GM06990 (cell line): ENCODE data around the gene SCAPER.

Source experiments
- DNase-seq: peaks from one replicate; pipeline ENCODE4 v3.0.0-alpha.2; 2011; ENCODE audit not compliant: insufficient read length; ENCODE audit errors: extremely low read depth
- H3K27me3 ChIP-seq: replicated peaks from 2 replicates; pipeline ENCODE4 v1.6.0; 2011; ENCODE audit warnings: low read length; ENCODE audit not compliant: control insufficient read depth, insufficient read depth
- H3K36me3 ChIP-seq: 2 replicates; pipeline ENCODE4 v1.5.1; 2011; ENCODE audit warnings: low read length; ENCODE audit not compliant: control insufficient read depth, insufficient read depth
- H3K4me3 ChIP-seq: replicated peaks from 2 replicates; pipeline ENCODE4 v1.5.1; 2011; ENCODE audit warnings: low read depth, mild to moderate bottlenecking, control low read depth, low read length
- TF ChIP-seq, protein P1 (sequence below): IDR thresholded peaks from 2 replicates; pipeline ENCODE4 v1.5.1; 2011; ENCODE audit warnings: low read length, control low read depth, mild to moderate bottlenecking, inconsistent platforms; ENCODE audit not compliant: insufficient read depth, poor library complexity, severe bottlenecking

The SCAPER gene

DNA sequence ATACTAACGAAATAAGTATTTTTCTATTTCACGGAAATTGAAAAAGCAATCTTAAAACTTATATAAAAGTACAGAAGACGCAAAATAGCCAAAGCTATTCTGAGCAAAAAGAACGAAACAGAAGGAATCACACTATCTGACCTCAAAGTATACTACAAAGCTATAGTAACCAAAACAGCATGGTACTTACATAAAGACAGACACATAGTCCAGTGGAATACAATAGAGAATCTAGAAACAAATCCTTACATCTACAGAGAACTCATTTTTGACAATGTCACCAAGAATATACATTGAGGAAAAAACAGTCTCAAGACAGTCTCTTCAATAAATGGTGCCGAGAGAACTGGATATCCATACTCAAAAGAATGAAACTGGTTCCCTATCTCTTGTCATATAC is 322.6 kb downstream of the SCAPER start:
- TF ChIP-seq, protein P1, sequence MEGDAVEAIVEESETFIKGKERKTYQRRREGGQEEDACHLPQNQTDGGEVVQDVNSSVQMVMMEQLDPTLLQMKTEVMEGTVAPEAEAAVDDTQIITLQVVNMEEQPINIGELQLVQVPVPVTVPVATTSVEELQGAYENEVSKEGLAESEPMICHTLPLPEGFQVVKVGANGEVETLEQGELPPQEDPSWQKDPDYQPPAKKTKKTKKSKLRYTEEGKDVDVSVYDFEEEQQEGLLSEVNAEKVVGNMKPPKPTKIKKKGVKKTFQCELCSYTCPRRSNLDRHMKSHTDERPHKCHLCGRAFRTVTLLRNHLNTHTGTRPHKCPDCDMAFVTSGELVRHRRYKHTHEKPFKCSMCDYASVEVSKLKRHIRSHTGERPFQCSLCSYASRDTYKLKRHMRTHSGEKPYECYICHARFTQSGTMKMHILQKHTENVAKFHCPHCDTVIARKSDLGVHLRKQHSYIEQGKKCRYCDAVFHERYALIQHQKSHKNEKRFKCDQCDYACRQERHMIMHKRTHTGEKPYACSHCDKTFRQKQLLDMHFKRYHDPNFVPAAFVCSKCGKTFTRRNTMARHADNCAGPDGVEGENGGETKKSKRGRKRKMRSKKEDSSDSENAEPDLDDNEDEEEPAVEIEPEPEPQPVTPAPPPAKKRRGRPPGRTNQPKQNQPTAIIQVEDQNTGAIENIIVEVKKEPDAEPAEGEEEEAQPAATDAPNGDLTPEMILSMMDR = no peak
- Histone ChIP-seq H3K4me3 (no peak overlapping the region), H3K27me3 (no peaks in the 10 kb centered on the region), H3K36me3 (no peaks in the 10 kb centered on the region)
- no peak for DNase-seq

DNA sequence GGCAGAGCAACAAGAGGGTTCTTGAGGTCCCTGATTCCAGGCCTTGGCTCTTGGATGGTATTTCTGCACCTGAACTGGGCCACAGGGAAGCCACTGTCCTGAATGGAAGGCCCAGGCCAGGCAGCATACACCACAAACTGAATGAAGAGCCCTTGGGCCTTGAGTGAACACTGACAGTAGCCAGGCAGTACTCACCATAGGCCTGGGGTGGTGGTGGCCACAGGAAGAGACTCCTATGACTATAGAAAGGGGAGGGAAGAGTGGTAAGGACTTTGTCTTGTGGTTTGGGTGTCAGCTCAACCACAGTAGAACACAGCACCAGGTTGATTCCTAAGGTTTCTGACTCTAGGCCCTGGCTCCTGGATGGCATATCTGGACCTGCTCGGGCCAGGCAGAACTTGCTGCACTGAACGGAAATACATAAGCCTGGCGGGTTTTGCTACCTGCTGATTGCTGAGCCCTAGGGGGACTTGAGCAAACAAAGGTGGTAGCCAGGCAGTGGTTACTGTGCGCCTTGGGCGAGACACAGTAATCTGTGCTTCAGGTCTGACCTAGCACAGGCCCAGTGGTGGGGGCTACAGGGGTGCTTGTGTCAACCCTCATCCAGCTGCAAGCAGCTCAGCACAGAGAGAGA is 327.1 kb downstream of the SCAPER start:
- TF ChIP-seq, protein P1 = no peak
- DNase-seq = no peak
- Histone ChIP-seq H3K36me3 (no peaks in the 10 kb centered on the region), H3K4me3 (no peak overlapping the region), H3K27me3 (no peaks in the 10 kb centered on the region)

DNA sequence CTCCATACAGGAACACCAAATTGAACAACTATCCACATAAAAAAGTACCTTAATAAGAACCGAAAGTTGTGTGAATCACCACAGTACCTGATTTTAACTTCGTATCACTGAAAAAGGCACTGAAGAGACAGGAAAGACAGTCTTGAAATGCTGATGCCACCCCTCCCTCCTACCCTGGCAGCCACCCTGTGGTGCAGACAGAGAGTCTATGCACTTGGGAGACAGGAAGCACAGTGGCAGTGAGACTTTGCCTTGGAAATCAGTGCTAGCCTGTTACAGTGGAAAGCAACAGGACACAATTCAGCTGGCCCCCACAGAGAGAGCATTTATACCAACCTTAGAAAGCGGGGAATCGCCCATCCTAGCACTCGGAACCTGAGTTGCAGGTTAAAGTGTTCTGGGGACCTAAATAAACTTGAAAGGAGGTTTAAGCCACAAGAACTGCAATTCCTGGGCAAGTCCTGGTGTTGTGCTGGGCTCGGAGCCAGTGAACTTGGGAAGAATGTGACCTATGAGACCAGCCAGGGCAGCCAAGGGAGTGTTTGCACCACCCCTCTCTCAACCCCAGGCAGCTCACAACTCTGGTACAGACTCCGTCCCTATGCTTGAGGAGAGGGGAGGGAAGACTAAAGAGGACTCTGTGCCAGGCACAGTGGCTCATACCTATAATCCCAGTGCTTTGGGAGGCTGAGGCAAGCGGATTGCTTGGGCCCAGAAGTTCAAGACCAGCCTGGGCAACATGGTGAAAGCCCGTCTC is 328.4 kb downstream of the SCAPER start:
- TF ChIP-seq, protein P1 = no peak
- no peak for DNase-seq
- Histone ChIP-seq H3K4me3 (no peak overlapping the region), H3K27me3 (no peaks in the 10 kb centered on the region), H3K36me3 (no peaks in the 10 kb centered on the region)

DNA sequence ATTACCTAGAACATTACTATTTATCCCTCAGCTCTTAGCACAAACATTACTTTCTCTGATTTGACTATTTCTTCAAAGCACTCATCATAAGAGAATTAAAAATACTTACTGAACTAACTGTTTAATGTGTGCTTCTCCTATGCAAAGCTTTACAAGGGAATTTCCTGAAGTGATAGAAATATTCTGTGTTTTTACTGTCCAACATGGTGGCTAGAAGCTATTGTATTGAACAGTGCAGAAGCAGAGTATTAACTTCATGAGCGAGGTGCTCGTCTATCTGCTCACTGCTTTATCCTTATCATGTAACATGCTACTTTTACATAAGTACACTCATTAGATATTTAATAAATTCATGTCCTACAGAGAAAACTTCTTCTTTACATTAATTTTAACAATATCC is 329.5 kb downstream of the SCAPER start:
- no peaks in the 10 kb centered on the region for H3K27me3 ChIP-seq
- no peaks in the 10 kb centered on the region for H3K36me3 ChIP-seq
- H3K4me3 ChIP-seq = no peak overlapping the region
- DNase-seq = no peak
- TF ChIP-seq, protein P1 = no peak

DNA sequence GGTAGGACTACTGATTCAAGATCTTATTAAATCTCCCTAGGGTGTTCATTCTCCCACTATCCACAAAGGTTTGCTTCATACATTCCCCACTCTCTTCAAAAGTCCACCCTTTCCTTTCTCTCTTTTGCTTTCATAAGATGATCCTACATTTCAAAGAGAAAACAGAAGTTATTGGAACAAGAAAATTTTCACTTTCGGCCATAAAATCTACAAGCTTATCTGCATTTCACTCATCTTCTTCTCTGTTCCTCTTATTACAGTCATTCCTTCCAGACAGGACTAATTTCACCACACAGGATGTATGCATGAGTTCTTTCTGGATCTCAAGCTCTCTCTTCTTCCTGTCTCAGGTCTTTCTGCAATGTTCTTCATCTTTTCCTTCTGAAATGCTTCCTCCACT is 329.9 kb downstream of the SCAPER start:
- Histone ChIP-seq H3K4me3 (no peak overlapping the region), H3K36me3 (no peaks in the 10 kb centered on the region), H3K27me3 (no peaks in the 10 kb centered on the region)
- DNase-seq = peak; percentile 84
- TF ChIP-seq, protein P1 = no peak

DNA sequence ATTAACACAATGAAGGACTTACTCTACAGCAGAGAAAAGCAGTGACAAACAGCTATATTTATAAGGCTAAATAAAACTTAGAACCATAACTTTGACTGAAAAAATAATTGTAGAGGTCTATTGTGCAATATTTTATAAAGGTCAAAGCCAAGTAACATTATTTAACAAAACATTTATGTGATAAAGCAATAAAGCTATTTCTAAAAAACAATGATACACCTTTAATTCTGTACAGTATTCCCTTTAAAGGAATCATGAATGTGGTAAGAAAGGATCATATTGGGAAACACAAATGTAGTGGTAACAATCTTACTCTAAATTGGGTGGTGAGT is 332.2 kb downstream of the SCAPER start:
- no peak for DNase-seq
- TF ChIP-seq, protein P1 = no peak
- H3K4me3 ChIP-seq = no peak overlapping the region

More for the DNA sequence above, 332.2 kb downstream of the SCAPER start:
- no peaks in the 10 kb centered on the region for H3K27me3 ChIP-seq
- H3K36me3 ChIP-seq = no peaks in the 10 kb centered on the region
